ENCODE data around the gene SCAND1. TPM values are rescaled to one million over a fixed set of nuclear protein-coding genes. Genes with fewer than 3 reads are reported as not detected.

SCAND1 gene
- polyA plus RNA-seq, 2 of the 4 experiments (the other 2 are of a cell fraction) = 10.2 to 68.0 TPM

GRCh38 chr20:35979544-35979943, 25.2 kb upstream of the SCAND1 start:
- POLR2A ChIA-PET = no interaction called here
- Histone ChIP-seq H3K4me2 (0 out of 3 replicates have a peak overlapping the region, but pooled peaks have one; percentile 7), H3K27ac (0 out of 6 replicates have a peak overlapping the region, but pooled peaks of 1 of the 2 experiments have one; percentile 16), H3K4me1 (peaks cover 13% of the 10 kb centered on the region; the same call in 2 of the 3 replicates), H3K9me3 (no peaks in the 10 kb centered on the region), H3K4me3 (no peak overlapping the region)
- DNase-seq (ENCODE audit: low read depth in 1 of 2, low spot score in 1 of 2) (no peak), FAIRE-seq (no peak), ATAC-seq (no peak)
- 44% methylated on average over 5 of the region's 5 CpGs for WGBS (ENCODE audit: missing lambda C conversion rate)
- CTCF ChIA-PET = interaction anchor here (0.6 to 21.0 kb wide), 4 partner anchors 14 to 559 kb away, joined by 3 to 516 read pairs (median 80); partner anchors contain the start of gene SCAND1
- TF ChIP-seq RFX5 (IDR thresholded peaks at IDR 0.05) (no peak), RARB (CRISPR knock-in tag; IDR thresholded peaks at IDR 0.05) (no peak), SREBF2 (IDR thresholded peaks at IDR 0.05) (no peak), REST (IDR thresholded peaks at IDR 0.05) (no peak), RCOR1 (IDR thresholded peaks at IDR 0.05; ENCODE audit: low read depth, low read length) (no peak), CBX2 (IDR thresholded peaks at IDR 0.05; ENCODE audit: borderline replicate concordance, low read depth) (no peak), HOXB5 (CRISPR knock-in tag; IDR thresholded peaks at IDR 0.05) (no peak), ESRRA (IDR thresholded peaks at IDR 0.05; ENCODE audit: borderline replicate concordance, low read length) (no peak), HOXB13 (CRISPR knock-in tag; IDR thresholded peaks at IDR 0.05; ENCODE audit: low read depth) (no peak), MAZ (IDR thresholded peaks at IDR 0.05; ENCODE audit: borderline replicate concordance, low read depth, low read length) (no peak), FOSB (CRISPR knock-in tag; IDR thresholded peaks at IDR 0.05) (no peak), TFCP2L1 (CRISPR knock-in tag; IDR thresholded peaks at IDR 0.05) (no peak)
- TF ChIP-seq, protein P1, sequence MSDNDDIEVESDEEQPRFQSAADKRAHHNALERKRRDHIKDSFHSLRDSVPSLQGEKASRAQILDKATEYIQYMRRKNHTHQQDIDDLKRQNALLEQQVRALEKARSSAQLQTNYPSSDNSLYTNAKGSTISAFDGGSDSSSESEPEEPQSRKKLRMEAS (IDR thresholded peaks at IDR 0.05) = no peak
- TF ChIP-seq, protein P2, sequence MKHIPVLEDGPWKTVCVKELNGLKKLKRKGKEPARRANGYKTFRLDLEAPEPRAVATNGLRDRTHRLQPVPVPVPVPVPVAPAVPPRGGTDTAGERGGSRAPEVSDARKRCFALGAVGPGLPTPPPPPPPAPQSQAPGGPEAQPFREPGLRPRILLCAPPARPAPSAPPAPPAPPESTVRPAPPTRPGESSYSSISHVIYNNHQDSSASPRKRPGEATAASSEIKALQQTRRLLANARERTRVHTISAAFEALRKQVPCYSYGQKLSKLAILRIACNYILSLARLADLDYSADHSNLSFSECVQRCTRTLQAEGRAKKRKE (CRISPR knock-in tag; IDR thresholded peaks at IDR 0.05; ENCODE audit: low read depth) = no peak
- TF ChIP-seq, protein P3, sequence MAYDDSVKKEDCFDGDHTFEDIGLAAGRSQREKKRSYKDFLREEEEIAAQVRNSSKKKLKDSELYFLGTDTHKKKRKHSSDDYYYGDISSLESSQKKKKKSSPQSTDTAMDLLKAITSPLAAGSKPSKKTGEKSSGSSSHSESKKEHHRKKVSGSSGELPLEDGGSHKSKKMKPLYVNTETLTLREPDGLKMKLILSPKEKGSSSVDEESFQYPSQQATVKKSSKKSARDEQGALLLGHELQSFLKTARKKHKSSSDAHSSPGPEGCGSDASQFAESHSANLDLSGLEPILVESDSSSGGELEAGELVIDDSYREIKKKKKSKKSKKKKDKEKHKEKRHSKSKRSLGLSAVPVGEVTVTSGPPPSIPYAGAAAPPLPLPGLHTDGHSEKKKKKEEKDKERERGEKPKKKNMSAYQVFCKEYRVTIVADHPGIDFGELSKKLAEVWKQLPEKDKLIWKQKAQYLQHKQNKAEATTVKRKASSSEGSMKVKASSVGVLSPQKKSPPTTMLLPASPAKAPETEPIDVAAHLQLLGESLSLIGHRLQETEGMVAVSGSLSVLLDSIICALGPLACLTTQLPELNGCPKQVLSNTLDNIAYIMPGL (CRISPR knock-in tag; IDR thresholded peaks at IDR 0.05; ENCODE audit: borderline replicate concordance) = no peak

DNA sequence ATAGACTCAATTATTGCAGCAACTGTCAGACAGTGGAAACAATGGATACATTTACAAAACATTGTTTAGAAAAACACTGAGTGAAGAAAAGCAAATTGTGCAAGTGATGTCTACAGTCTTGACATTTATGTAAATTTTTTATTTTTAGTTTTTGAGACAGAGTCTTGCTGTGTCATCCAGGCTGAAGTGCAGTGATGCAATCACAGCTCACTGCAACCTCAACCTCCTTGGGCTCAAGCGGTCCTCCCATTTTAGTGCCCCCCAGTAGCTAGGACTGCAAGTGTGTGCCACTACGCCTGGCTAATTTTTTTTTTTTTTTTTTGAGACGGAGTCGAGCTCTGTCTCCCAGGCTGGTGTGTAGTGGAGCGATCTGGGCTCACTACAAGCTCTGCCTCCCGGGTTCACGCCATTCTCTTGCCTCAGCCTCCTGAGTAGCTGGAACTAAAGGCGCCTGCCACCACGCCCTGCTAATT, 23.8 kb upstream of the SCAND1 start:
- WGBS (ENCODE audit: missing lambda C conversion rate) = 89% methylated on average over 9 of the region's 9 CpGs
- Histone ChIP-seq H3K9me3 (no peaks in the 10 kb centered on the region), H3K4me2 (0 out of 3 replicates have a peak overlapping the region, but pooled peaks have one; percentile 15), H3K4me1 (peaks cover 13% of the 10 kb centered on the region; the same call in 2 of the 3 replicates), H3K27ac (peak overlapping the region; percentile 8 to 28; a peak in 3 of 6 replicates), H3K4me3 (no peak overlapping the region)
- FAIRE-seq (no peak), DNase-seq (ENCODE audit: low read depth in 1 of 2, low spot score in 1 of 2) (no peak), ATAC-seq (no peak)
- POLR2A ChIA-PET = interaction anchor here (1.4 kb wide), 1 partner anchor 24 kb away, joined by 3 read pairs; the partner anchor contains the start of gene SCAND1
- peak in 1 of 2 experiments; percentile 32; a peak in 1 of 4 replicates for TF ChIP-seq CEBPB (IDR thresholded peaks at IDR 0.05)
- TF ChIP-seq CTCF (IDR thresholded peaks at IDR 0.05) = no peak
- CTCF ChIA-PET = interaction anchor here (0.7 to 21.0 kb wide), 5 partner anchors 14 to 224 kb away, joined by 3 to 516 read pairs (median 23); partner anchors contain the start of gene SCAND1
